T-helper 9 cell (primary cell): ENCODE results near the gene HOXD11.

Experiments used
- DNase-seq: peaks from one replicate; pipeline ENCODE4 v3.0.0-alpha.2; 2020

HOXD11 gene

GRCh38 chr2:176122683-176123410 lies 15.8 kb downstream of the HOXD11 start, which contains the start of gene HOXD9:
HOXD9 (plus strand) TSS chr2:176122719; CDS start chr2:176122769, 50 bp downstream.
- no peak for DNase-seq

- no peak for DNase-seq
Measured at GRCh38 chr2:176123411-176124109, 16.5 kb downstream of the HOXD11 start.

GRCh38 chr2:176124110-176124946 lies 17.2 kb downstream of the HOXD11 start:
- no peak for DNase-seq

GRCh38 chr2:176124947-176125771 lies 18.1 kb downstream of the HOXD11 start:
- DNase-seq = no peak

- no peak for DNase-seq
Measured at GRCh38 chr2:176125772-176126054, 18.6 kb downstream of the HOXD11 start.

- DNase-seq = peak; percentile 75
Measured at GRCh38 chr2:176126929-176127773, 20.1 kb downstream of the HOXD11 start.

GRCh38 chr2:176127774-176128072 lies 20.6 kb downstream of the HOXD11 start:
- DNase-seq = no peak

- DNase-seq = no peak
Measured at GRCh38 chr2:176128172-176128981, 21.3 kb downstream of the HOXD11 start.

GRCh38 chr2:176128982-176129796 lies 22.1 kb downstream of the HOXD11 start, which contains the start of gene HOXD8:
HOXD8 (plus strand) TSS chr2:176129705; CDS start chr2:176130367, 662 bp downstream.
- no peak for DNase-seq

GRCh38 chr2:176129813-176130146 lies 22.7 kb downstream of the HOXD11 start:
- DNase-seq = no peak

- no peak for DNase-seq
Measured at GRCh38 chr2:176130147-176130956, 23.3 kb downstream of the HOXD11 start.

- DNase-seq = no peak
Measured at GRCh38 chr2:176130957-176131847, 24.1 kb downstream of the HOXD11 start.

- no peak for DNase-seq
Measured at GRCh38 chr2:176131848-176132158, 24.7 kb downstream of the HOXD11 start.

GRCh38 chr2:176132205-176133171 lies 25.4 kb downstream of the HOXD11 start:
- no peak for DNase-seq

- no peak for DNase-seq
Measured at GRCh38 chr2:176133389-176133788, 26.3 kb downstream of the HOXD11 start.

- DNase-seq = no peak
Measured at GRCh38 chr2:176134035-176134434, 27.0 kb downstream of the HOXD11 start.

GRCh38 chr2:176135035-176135440 lies 28.0 kb downstream of the HOXD11 start:
- no peak for DNase-seq
